Astrocyte of the hippocampus (primary cell): ENCODE data around the gene CCNC.
"Not testable (repeated sequence)": the region's sequence is repeated elsewhere in the genome, so short reads cannot be mapped to it uniquely, and the experiment has no call there.

Experiments used
- DNase-seq: peaks from one replicate; pipeline ENCODE4 v3.0.0; 2011; ENCODE audit warnings: low read depth, low spot score

CCNC gene

DNA sequence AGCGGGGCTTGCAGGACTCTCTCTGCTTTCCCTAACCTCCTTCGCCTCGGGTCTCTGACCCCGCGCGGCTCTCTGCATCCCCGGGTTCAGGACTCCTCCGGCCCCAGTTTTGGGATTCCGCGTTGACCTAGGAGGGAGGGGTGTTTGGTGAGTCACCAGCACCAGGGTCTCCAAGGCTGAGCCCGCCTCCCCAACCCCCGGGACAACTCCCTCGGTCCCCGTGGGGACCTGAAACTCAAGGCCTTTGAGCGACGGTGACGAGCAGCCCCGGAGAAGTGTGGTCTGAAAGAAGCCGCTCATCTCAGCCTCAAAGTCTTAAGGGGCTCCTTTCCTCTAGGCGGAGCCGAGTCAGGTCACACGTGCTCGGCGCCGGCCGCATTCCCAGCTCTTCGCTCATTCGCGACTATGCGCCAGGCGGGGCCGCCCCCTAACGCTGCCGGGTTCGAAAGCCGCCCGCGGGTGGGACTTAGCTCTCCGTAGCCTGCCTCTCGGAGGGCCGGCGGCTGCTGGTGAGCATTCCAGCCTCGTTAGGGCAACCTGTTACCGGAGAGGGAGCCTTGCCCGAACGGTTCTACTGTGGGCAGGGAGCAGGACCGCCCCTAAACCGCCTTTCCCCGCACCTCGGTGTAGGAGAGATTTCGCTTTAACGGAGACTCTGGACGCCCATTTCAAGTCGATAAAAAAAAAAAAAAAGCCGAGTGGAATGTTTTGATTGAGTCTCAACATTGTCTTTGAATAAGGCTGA, 35.1 kb upstream of the CCNC start:
- peak; percentile 55 for DNase-seq

DNA sequence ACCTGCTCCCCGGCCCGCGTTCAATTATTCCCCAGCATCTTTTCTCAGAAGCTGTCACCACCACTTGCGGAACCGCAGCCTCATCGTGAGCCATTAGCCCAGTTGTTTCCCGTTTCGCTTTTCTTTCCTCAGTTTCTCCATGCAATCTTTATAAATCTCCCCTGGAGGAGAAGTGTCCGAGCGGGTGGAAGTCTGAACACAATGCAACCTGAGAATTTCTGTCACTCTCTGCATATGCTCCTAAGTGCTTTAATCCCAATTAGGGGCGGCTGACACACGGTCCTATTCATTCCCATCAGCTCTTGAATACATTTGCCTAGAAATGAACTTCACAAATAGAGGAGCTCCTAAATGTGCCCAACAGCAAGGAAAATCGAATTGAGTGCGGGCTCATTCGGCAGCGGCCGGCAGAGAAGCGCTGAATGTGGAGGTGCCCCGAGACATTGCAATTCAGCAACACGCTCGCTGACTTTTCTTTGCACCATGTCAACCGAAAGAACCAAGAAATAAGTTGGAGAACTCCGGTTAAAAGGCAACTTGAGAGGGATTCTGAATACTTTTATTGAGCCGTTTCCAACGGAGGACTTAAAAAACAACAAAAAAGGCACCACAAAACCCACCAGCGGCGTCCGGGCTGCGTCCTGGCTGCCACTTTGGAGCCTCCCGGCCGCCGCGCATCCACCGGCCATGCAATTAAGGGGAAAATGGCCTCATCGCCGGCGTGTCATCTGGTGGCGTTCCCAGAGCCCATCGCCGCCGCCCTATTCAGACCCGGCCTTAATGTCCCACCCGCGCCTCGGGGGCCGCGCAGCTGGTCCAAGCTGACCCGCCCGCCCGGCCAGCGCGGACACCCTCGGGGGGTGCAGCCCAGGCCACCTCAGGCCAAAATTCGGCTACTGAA, 34.3 kb upstream of the CCNC start:
- DNase-seq, result peak; percentile 33

DNA sequence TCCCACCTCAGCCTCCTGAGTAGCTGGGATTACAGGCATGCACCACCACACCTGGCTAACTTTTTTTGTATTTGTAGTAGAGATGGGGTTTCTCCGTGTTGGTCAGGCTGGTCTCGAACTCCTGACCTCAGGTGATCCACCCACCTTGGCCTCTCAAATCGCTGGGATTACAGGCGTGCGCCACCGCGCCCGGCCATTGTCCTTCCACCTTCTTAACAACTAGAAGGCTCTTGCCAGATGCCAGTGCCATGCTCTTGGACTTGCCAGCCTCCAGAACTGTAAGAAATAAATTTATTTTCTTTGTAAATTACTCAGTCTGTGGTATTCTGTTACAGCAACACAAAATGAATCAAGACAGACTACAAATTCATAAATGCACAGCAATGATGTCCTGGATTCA, 26.2 kb upstream of the CCNC start:
- DNase-seq, result not testable (repeated sequence)

DNA sequence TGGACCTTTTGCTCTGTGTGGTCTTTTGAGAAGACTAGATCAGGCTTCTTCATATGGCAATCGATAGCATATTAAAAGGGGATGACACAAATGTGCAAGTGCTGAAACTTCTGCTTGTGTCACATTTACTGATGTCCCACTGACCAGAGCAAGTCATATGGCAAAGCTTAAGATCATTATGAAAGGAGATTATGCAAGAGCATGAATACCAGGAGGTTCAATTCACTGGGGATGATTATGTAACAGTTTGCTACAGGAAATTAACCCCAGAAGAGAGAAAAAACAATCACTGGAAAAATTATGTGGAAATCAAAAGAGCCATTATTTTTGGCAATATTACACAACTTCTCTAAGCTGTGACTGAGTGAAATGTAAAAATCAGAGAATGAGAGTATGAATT, 24.4 kb upstream of the CCNC start:
- DNase-seq, result no peak

DNA sequence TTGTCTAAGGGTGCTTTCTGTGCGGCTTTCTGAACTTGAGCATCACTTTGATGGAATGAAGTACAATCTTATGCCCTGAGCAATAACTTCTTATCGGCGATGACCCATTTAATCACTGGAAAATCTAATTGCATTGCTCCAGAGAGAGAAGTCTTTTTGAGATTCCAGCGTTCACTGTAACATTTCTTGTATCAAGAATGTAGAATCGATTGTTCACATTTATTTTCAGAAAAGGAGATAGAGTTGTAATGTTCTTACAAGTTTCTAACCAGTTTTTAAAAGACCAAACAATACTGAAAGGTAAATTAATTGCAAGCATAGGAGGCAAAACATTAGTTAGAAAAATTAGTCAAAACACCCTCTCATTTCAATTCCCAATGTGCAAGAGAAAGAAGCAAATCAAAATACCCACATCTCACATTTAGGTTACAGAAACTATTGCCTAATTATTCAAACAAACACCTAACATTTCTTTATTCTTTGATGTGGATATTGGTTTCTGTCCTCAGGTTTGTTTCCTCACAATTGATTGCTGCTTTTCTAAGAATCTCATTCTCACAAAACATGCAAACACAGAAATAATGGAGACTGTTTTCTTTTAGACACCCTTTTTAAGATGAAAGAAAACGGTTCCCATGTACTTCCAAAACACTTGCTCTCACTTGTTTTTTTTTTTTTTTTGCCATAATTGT, 23.4 kb upstream of the CCNC start:
- DNase-seq, result no peak

DNA sequence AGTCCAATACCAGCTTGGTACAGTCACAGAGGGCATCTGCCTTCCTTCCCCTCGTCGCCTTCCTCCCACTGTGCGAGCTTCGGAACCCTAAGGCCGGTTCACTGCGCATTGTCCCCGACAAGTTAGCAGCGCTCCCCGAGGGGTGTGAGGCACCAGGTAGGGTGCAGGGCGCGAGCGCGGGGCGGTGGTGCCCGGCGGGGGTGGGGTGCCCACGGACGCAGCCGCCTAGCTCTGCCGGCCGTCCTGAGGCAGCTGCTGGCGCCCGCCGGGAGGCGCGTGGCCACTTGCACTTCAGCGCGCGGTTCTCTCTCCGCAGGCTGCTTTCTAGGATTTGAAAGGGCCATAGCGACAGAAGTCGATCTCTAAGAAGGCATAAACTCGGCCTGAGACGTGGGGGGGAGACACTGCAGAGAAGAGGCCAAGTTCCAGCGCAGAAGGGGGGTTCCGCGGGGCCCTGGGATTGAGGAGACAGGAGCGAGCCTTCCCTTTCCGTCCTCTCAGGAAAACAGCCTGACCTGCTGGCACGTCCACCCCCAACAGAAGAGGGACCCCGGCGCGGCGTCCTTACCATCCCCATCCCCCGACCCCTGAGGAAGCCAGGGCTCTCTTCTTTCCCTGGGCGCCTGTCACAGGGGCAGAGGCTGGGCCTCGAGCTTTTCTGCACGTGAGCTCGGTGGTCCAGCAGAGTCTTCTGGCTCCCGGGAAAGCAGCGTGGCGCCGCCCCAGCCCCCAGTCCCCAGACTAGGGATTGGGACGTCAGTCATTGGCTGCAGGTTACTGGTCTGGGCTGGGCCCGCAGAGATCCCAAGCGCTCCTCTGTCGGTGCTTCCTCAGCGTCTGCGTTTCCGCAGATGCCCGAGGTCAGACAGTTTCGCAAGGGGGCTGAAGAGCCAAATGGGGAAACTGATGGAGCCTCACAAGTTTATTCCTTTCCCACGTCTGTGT, 22.5 kb upstream of the CCNC start:
- peak; percentile 46 for DNase-seq

DNA sequence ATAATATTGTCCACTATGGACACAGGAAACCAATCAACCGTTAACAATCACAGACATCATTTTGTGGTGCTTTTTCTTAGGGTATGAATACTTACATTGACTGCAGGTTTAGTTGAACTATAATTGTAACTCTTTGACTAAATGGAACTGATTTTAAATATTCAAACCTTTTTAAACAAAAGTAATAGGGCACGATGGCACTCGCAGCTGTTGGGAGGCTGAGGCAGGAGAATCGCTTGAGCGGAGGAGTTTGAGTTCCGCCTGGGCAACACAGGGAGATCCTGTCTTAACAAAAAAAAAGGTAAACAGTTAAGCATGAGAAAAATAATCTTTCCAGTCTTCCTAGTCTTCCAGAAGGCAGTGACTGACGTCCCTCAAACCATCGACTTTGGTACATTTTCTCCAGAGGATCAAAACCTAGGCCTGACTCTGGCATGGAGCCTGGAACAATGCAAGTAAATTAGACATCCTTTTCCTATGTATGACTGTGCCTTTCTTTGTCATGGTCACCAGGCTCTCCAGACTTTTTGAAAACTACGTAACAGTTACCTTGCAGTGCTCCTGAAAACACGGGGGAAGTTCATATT, 21.5 kb upstream of the CCNC start:
- DNase-seq, result no peak

DNA sequence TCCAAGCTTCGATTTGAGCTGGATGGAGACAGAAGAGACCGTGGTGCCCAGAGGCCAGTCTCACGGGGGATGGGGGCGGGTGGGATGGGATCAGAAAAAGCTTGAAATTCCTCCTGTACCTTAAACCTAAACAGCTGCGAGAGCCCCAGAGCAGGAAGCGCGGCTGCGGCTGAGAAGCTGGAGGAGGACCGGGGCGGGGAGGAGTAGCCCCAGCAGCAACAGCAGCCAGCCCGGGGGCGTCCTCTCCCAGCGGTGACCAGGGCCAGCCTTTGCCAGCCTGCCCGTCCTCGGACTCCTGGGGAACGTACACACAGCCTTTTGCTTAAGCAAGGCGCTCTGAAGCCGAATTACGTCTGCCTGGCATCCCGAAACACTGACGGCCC, 20.8 kb upstream of the CCNC start:
- DNase-seq, result peak; percentile 34

DNA sequence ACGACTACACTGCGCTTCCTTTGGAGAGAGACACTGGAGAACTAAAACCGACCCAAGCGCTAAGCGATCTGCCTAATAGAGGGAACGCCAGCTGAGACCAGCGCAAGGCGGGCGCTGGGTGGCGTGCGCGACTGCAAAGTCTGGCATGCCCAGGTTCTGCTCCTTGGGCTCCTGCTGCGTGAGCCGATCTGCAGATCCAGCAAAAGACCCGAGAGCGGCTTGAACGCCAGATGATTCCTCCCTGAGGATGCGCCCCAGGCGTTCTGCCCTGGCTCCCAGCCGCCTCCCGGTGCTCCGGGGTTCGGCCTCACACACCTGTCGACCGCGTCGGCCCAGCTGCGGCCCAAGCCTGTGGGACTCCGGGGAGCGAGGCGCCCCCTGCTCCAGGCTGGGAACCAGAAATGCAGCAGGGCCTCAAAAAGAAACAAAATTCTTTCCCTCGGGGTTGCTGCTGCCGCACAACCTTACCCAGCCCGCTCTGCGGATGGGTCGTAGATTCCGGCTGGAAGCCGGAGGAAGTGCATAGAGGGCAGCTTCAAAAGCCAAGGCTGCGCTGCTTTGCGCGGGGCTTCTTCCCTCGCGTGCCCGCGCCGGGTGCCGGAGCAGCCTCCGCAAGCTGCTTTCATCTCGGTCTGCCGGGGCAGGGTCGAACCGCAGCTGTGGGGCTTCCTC, 20.3 kb upstream of the CCNC start:
- DNase-seq, result peak; percentile 87

DNA sequence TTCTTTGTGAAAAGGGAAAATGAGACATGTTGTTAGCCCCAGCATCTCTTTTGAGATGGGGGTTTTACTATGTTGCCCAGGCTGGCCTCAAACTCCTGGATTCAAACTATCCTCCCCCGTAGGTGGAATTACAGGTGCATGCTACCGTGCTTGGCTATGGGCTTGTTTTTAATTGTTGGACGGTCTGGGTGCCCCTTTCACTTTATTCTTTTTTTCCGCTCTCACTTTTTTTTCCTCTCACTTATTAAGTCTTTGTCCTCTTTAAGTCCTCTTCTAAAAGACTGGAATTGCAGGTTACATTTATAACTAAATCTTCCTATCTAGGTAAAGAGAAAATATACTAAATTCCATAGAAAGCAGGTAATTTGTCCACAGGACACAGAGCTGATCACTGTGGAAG, 19.3 kb upstream of the CCNC start:
- DNase-seq, result no peak

DNA sequence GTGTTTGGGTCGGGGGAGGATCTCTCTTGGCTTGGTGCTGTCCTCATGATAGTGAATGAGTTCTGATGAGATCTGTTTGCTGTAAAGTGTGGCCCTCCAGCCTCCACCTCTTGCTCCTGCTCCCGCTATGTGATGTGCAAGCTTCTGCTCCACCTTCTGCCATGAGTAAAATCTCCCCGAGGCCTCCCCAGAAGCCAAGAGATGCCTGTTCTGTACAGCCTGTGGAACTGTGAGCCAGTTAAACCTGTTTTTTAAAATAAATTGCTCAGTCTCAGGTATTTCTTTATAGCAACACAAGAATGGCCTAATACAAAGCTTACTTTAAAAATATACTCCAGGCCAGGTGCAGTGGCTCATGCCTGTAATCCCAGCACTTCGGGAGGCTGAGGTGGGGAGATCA, 11.3 kb upstream of the CCNC start:
- DNase-seq, result no peak

DNA sequence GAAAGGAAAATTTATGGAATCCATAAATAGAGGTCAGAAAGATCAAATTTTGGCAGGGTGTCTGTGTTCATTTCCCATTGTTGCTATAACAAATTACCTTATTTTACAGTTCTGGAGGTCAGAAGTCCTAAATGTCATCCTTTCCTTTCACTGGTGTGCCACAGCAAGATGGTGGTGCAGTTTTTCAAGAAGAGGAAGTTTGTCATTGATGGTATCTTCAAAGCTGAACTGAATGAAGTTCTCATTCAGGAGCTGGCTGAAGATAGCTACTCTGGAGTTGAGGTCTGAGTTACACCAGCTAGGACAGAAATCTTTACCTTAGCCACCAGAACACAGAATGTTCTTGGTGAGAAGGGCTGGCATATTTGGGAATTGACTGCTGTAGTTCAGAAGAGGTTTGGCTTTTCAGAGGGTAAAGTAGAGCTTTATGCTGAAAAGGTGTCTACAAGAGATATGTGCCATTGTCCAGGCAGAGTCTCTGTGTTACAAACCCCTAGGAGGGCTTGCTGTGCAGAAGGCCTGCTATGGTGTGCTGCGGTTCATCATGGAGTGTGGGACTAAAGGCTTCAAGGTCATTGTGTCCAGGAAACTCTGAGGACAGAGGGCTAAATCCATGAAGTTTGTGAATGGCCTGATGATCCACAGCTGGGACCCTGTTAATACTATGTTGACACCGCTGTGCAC, 7.2 kb upstream of the CCNC start:
- no peak for DNase-seq

DNA sequence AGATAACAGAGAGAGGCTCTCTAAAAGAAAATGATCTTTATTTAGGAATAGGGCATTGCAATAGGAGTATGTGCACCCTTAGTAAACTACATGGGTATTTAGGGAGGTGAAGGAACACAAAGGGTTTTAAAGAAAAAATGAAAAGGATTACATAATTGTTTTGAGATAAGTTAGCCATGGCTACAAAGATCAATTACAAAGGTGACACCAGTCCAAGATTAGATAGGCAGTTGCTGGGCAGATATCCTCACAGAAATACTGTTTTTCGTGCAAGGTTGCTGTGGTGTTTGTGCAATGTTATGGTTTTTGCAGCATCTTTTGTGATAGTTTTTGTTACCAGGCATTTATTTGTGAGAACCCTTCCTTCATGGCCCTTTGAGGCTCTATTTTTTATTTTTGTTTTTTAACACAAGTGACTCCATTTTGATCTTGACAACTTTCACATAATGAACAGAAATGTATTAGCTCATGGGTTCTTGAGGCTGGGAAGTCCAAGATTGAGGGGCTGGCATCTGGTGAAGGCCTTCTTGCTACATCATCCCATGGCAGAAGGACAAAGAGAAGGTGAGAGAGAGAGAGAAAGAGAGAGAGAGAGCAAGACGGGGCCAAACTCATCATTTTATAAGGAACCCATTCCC, 5.6 kb upstream of the CCNC start:
- DNase-seq, result no peak

DNA sequence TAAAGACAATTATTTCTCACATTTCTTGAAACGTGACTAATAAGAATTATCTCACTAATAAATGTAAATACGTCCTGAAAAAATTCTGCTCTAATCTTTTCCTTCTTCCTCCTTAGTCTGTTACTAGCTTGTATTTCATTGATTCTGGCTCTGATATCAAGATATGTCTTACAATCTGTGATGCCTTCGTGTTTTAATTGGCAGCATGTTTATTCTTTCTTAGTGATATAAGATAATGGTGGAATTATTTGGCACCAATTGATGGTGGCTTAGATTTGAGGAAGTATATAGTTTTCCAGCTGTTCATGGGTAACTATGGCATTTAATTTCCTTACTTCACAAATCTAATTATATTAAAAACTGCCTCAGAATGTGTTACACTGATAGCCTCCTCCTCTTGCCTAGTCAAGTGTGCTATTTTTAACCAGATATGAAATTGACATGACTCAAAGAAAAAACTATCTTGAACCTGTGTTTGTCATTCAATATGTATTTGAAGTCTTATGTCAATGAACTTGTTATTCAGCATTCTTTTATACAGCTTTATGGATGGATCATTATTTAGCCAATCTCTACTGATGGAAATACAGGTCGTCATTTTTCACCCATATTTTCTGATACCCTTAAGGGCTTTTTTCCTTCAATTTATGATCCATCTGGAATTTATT, 5.3 kb downstream of the CCNC start:
- no peak for DNase-seq

DNA sequence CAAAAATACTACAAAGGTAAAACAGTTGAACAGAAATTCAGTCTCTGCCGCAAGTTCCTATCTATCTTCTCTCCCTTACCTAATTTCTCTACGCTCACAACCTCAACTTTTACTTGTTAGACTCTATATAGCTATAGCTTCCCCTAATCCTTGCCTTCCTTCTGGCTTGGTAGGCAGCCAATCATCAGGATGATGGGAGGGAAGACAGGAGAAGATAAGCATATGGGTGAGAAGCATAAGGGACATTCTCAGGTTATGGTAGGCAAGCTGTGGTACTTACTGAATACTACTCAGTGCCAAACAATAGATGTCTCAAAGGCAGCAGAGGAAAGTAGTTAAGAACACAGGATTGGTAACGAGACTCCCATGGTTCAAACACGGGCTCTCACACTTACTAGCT, 7.8 kb downstream of the CCNC start:
- no peak for DNase-seq

DNA sequence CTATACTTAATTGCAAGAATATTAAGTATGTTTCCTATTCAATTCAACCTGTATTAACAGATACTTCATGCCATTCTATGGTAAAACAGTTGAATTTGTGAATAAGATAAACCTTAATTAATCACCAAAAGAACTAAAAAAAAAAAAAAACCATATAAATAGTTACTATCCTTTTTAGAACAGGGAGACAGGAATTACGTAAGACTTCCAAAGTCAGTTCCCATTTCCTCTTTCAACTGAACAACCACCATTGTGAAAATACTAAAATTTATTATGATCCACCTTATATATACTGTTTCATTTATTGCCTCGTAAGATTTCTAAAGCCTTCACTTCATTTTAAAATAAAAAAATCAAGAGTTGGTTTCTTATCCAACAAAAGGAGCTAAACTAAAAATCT, 9.4 kb downstream of the CCNC start:
- DNase-seq, result no peak

DNA sequence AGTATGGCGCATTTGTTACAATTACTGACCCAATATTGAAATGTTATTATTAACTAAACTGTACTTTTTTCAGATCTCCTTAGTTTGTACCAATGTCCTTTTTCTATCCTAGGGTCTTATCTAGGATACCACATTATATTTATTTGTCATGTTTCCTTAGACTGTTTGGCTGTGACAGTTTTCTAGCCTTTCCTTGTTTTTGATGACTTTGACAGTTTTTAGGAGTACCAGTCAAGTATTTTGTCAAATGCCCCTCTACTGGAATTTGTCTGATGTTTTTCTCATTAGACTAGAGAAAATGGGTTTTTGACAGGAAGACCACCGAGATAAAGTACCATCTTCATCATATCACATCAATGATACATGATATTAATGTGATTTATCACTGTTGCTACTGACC, 14.6 kb downstream of the CCNC start:
- no peak for DNase-seq

DNA sequence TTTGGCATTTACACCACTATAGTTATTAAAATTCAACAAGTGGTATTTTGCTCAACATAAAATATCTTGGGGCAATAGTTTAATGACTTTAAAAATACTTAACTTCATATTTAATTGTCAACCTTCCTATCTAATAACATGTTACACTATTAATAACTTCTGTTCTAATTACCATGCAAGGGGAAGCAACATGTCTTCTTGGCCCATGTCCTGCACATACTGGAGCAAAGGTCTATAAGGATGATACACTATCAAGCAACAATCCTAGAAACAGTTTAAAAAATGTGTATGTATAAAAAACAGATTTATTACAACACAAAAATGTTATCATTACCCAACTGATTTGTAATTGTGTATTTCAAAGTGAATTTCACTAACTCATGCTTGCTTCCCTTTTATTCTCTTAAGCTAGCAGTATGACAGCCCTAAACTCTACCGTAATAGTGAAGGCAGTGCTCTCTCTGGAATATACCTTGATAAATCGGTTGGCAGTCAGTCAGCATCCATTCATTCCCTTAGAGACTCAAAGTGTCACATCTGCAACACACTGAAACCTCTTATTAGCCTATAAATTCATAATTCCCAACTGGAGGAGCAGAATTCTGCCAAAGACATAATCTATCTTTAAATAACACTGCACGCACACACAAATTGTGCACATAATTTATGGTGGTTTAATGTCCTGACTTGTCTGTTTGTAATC, 18.3 kb downstream of the CCNC start:
- DNase-seq, result no peak
